Activated B cell treated with CpG ODN at 0.5 μM for 24 hours (primary cell): Measurements from ENCODE around the gene CCDC154. TPM values are rescaled to one million over a fixed set of nuclear protein-coding genes. Genes with fewer than 3 reads are reported as not detected.

Source experiments
- ATAC-seq: fragments of 200-7000 bp; cut with Tn5 transposase; one replicate; pipeline ENCODE4 v1.10.0; 2021; ENCODE audit warnings: low read depth, mild to moderate bottlenecking, moderate library complexity
- CTCF ChIA-PET: fragments of 350-600 bp; sonication (Branson Sonifier 250); formaldehyde crosslinking; loops from one replicate; lab custom pipeline; 2021; ENCODE audit warnings: antibody characterized with exemption; lab: Charles Lee
- POLR2A ChIA-PET: fragments of 350-600 bp; sonication (Branson Sonifier 250); formaldehyde crosslinking; loops from one replicate; lab custom pipeline; 2021; ENCODE audit warnings: antibody characterized with exemption; lab: Charles Lee
- DNase-seq: peaks from one replicate; pipeline ENCODE4 v3.0.0; 2022
- H3K27ac Mint-ChIP-seq: one replicate; pipeline ENCODE4 v1.8.0; 2020; ENCODE audit warnings: mixed read lengths
- H3K27me3 Mint-ChIP-seq: one replicate; pipeline ENCODE4 v1.8.0; 2021; ENCODE audit warnings: mixed read lengths
- H3K36me3 Mint-ChIP-seq: one replicate; pipeline ENCODE4 v1.8.0; 2021; ENCODE audit warnings: low read depth, mixed read lengths
- H3K4me1 Mint-ChIP-seq: one replicate; pipeline ENCODE4 v1.8.0; 2021; ENCODE audit warnings: mixed read lengths
- H3K4me3 Mint-ChIP-seq: one replicate; pipeline ENCODE4 v1.8.0; 2020; ENCODE audit warnings: mild to moderate bottlenecking, mixed read lengths
- H3K9me3 Mint-ChIP-seq: one replicate; pipeline ENCODE4 v1.8.0; 2020; ENCODE audit warnings: mixed read lengths
- intact Hi-C: fragments of 100-400 bp; cut with micrococcal nuclease; formaldehyde crosslinking; loops from one replicate; pipeline ENCODE4 v1.15.1; 2024
- total RNA-seq: library from RNA; stranded (reverse); gene quantifications from 2 replicates; pipeline ENCODE4 v1.2.3, GENCODE V29; 2022
- TF ChIP-seq, protein P1 (sequence below): fragments of 200-600 bp; IDR thresholded peaks from one replicate; pipeline ENCODE4 v1.8.0; 2022; ENCODE audit warnings: antibody characterized with exemption, mild to moderate bottlenecking

CCDC154 gene
- total RNA-seq, 1 donor from 2014 or later, result 6.7 TPM

DNA sequence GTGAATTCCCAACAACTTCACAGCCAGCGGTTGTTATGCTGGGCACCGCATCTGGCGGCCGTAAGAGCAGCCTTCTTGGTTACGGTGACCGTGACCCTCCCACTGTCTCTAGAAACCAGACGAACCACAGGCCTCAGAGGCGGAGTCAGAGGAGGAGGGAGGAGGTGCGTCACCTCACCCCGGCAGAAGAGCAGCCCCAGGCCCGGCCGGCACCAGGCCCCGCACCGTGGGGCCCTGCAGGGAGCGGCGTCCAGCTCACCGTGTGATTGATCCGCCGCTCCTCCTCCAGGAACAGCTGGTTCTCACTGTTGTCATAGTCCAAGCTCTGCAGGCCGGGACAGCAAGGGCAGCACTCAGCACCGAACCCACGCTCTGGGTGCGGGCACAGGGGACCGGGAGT lies 16.8 kb upstream of the CCDC154 start:
- Mint-ChIP-seq H3K27ac (peak overlapping the region; percentile 90), H3K4me3 (no peak overlapping the region), H3K36me3 (peaks cover 48% of the 10 kb centered on the region), H3K4me1 (peaks cover 26% of the 10 kb centered on the region), H3K27me3 (no peaks in the 10 kb centered on the region), H3K9me3 (no peaks in the 10 kb centered on the region)
- TF ChIP-seq, protein P1, sequence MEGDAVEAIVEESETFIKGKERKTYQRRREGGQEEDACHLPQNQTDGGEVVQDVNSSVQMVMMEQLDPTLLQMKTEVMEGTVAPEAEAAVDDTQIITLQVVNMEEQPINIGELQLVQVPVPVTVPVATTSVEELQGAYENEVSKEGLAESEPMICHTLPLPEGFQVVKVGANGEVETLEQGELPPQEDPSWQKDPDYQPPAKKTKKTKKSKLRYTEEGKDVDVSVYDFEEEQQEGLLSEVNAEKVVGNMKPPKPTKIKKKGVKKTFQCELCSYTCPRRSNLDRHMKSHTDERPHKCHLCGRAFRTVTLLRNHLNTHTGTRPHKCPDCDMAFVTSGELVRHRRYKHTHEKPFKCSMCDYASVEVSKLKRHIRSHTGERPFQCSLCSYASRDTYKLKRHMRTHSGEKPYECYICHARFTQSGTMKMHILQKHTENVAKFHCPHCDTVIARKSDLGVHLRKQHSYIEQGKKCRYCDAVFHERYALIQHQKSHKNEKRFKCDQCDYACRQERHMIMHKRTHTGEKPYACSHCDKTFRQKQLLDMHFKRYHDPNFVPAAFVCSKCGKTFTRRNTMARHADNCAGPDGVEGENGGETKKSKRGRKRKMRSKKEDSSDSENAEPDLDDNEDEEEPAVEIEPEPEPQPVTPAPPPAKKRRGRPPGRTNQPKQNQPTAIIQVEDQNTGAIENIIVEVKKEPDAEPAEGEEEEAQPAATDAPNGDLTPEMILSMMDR, result no peak
- ChIA-PET POLR2A (no interaction called here), CTCF (no interaction called here)
- ATAC-seq, result no peak
- DNase-seq, result no peak
- intact Hi-C loops, result no loop called here

DNA sequence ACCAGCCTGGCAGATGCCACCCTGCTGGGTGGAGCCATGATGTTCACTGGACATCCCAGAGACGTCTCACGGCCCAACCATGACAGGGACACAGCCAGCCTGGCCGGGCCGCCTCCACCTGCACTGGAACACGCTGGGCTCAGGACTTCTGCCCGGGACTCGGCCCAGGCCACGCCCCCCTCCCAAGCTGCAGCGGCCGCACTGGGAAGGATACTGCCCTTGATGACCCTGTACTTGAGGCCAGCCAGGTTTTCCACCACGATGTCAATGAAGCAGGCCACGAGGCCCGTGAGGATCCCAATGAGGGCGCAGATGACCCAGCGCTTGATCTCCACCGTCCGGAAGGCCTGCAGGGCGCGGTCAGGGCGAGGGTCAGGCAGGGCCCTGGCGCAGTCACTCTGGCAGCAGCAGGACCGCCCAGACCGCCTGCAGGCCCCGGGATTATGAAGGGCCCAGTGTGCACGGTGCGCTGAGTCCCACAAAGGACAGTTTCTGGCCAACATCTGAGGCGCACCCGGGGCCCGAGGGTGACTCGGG lies 16.3 kb upstream of the CCDC154 start:
- H3K4me1 Mint-ChIP-seq, result peaks cover 26% of the 10 kb centered on the region
- no peak for DNase-seq
- intact Hi-C loops, result no loop called here
- peaks cover 49% of the 10 kb centered on the region for H3K36me3 Mint-ChIP-seq
- no peak for ATAC-seq
- no peak overlapping the region for H3K4me3 Mint-ChIP-seq
- H3K27ac Mint-ChIP-seq, result peak overlapping the region; percentile 90
- H3K9me3 Mint-ChIP-seq, result no peaks in the 10 kb centered on the region
- TF ChIP-seq, protein P1, result no peak
- no peaks in the 10 kb centered on the region for H3K27me3 Mint-ChIP-seq
- CTCF ChIA-PET, result no interaction called here
- POLR2A ChIA-PET, result interaction anchor here (1.7 to 3.5 kb wide), 2 partner anchors 15 to 32 kb away, joined by 4 to 30 read pairs; partner anchors contain the start of gene CCDC154

DNA sequence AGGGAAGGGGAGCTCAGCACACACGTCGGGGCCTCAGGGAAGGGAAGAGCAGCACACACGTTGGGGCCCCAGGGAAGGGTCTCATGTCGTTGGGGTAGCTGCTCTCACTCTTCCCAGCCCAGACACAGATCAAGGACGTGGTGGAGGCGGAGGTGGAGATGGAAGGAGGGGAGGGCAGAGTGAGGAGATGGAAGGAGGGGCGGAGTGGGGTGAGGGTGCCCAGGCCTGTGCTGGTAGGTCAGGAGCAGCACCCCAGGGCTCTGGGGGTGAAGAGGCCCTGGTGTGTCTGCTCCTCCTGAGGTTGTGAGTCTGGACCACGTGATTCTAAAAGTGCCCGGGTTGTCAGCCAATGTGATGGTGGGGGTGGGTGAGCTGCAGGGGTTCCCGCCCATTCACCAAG lies 15.6 kb upstream of the CCDC154 start:
- TF ChIP-seq, protein P1, result no peak
- Mint-ChIP-seq H3K27me3 (no peaks in the 10 kb centered on the region), H3K4me1 (peaks cover 26% of the 10 kb centered on the region), H3K27ac (peak overlapping the region; percentile 90), H3K9me3 (no peaks in the 10 kb centered on the region), H3K4me3 (no peak overlapping the region), H3K36me3 (peaks cover 50% of the 10 kb centered on the region)
- intact Hi-C loops, result loop anchor here (1.0 to 10.0 kb wide), 2 partner anchors 15 to 155 kb away; partner anchors contain the start of genes CLCN7, CRAMP1 and IFT140
- no peak for DNase-seq
- ATAC-seq, result no peak
- ChIA-PET CTCF (no interaction called here), POLR2A (interaction anchor here (0.7 to 3.5 kb wide), 7 partner anchors 11 to 52 kb away, joined by 4 to 52 read pairs (median 30); partner anchors contain the start of genes CCDC154, TELO2 and UQCC4)

DNA sequence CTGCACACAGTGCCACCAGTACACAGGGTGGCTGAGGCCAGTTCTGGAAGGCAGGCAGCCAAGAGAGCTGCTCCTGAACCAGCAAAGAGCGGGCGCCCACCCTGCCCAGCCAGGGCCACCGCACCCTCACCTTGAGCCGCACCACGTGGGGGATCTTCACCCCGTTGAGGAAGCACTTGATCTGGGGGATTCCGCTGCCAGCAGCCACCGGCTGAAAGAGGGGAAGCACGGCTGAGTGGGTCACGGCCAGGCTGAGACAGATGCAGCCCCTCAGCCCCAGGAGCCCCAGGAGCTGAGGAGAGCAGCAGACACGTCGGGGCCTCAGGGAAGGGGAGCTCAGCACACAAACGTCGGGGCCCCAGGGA lies 14.6 kb upstream of the CCDC154 start:
- intact Hi-C loops, result loop anchor here (1.0 to 10.0 kb wide), 5 partner anchors 14 to 156 kb away; partner anchors contain the start of genes CLCN7, CRAMP1, IFT140 and TELO2
- TF ChIP-seq, protein P1, result no peak
- peak overlapping the region; percentile 99 for H3K27ac Mint-ChIP-seq

DNA sequence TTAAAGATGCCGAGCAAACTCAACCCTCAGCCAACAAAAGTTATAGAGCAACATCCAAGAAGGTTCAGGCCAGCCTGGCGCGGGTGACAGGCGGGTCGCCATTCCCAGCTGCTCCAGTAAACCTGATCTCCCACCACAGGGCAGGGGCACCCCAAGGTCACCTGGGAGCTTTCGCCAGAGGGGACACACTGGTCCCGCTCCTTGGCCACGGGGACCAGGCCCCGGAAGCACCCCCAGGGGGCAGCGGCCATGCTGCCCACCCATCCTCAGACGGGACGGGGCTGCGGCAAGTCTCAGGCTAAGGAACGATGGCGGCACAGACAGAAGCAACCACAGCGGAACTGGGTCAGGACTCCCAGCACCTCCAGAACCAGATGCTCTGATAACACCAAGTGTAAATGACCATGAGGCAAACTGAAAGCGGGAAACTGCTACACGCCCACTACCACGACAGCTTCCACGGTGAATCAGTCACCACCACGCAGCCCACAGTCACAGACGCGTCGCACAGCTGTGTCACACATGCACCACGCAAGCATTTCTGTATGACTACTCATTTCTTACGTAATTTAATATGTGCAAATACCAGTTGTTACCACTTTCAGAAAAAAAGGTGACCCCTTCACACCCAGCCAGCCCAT lies 14.1 kb upstream of the CCDC154 start:
- no peaks in the 10 kb centered on the region for H3K9me3 Mint-ChIP-seq
- intact Hi-C loops, result loop anchor here (1.0 to 10.0 kb wide), 4 partner anchors 13 to 156 kb away; partner anchors contain the start of genes CRAMP1, IFT140 and TELO2
- ATAC-seq, result peak; percentile 72
- no peak for DNase-seq
- H3K4me1 Mint-ChIP-seq, result peaks cover 26% of the 10 kb centered on the region
- H3K4me3 Mint-ChIP-seq, result peak overlapping the region; percentile 76
- H3K27me3 Mint-ChIP-seq, result no peaks in the 10 kb centered on the region
- TF ChIP-seq, protein P1, result no peak
- POLR2A ChIA-PET, result interaction anchor here (0.6 to 3.5 kb wide), 20 partner anchors 11 to 556 kb away, joined by 3 to 52 read pairs (median 4); partner anchors contain the start of genes CCDC154, JPT2, MAPK8IP3 and PERCC1
- H3K36me3 Mint-ChIP-seq, result peaks cover 52% of the 10 kb centered on the region
- peak overlapping the region; percentile 99 for H3K27ac Mint-ChIP-seq
- CTCF ChIA-PET, result interaction anchor here (1.3 kb wide), 1 partner anchor 29 kb away, joined by 3 read pairs; no protein-coding TSS in a partner anchor

More for the DNA sequence above, 14.6 kb upstream of the CCDC154 start:
- ChIA-PET CTCF (interaction anchor here (1.3 kb wide), 1 partner anchor 30 kb away, joined by 3 read pairs; no protein-coding TSS in a partner anchor), POLR2A (interaction anchor here (0.6 to 3.5 kb wide), 20 partner anchors 11 to 254 kb away, joined by 3 to 52 read pairs (median 4); partner anchors contain the start of genes CCDC154, JPT2, MAPK8IP3 and PERCC1)
- peak; percentile 73 for DNase-seq
- H3K4me1 Mint-ChIP-seq, result peaks cover 26% of the 10 kb centered on the region
- ATAC-seq, result peak; percentile 93
- H3K36me3 Mint-ChIP-seq, result peaks cover 49% of the 10 kb centered on the region
- H3K4me3 Mint-ChIP-seq, result peak overlapping the region; percentile 76
- no peaks in the 10 kb centered on the region for H3K27me3 Mint-ChIP-seq
- H3K9me3 Mint-ChIP-seq, result no peaks in the 10 kb centered on the region
